OCI-LY3 (cell line): Measurements from ENCODE around the gene TRIM44.

Source experiments
- H2AFZ ChIP-seq: fragments of 200-600, 300-600 bp; shearing (Covaris generic); 2 replicates; pipeline ENCODE4 v1.6.0; 2014; ENCODE audit warnings: antibody characterized with exemption, low read depth, low read length
- H3K27ac ChIP-seq: fragments of 200-600, 300-600 bp; sonication (generic); 2 replicates; pipeline ENCODE4 v1.5.1; 2014; ENCODE audit warnings: mild to moderate bottlenecking, low read length, moderate library complexity, mixed read lengths
- H3K27me3 ChIP-seq: fragments of 200-600, 300-600 bp; sonication (generic); 2 replicates; pipeline ENCODE4 v1.6.1; 2014; ENCODE audit warnings: low read depth, low read length, mixed read lengths
- H3K36me3 ChIP-seq: fragments of 200-600, 300-600 bp; sonication (generic); replicated peaks from 2 replicates; pipeline ENCODE3; 2014; ENCODE audit warnings: low read depth, low read length, mixed read lengths
- H3K4me1 ChIP-seq: fragments of 300-600, 200-600 bp; sonication (generic); 2 replicates; pipeline ENCODE4 v1.6.1; 2014; ENCODE audit warnings: low read length, mixed read lengths
- H3K4me2 ChIP-seq: fragments of 200-600, 300-600 bp; sonication (generic); 2 replicates; pipeline ENCODE4 v1.6.1; 2014; ENCODE audit warnings: low read length, mixed read lengths
- H3K4me3 ChIP-seq: fragments of 300-600, 200-600 bp; sonication (generic); 2 replicates; pipeline ENCODE4 v1.5.1; 2014; ENCODE audit warnings: antibody characterized with exemption, mild to moderate bottlenecking, low read length, moderate library complexity
- H3K79me2 ChIP-seq: fragments of 300-600, 200-600 bp; shearing (Covaris generic); 2 replicates; pipeline ENCODE4 v1.6.1; 2014; ENCODE audit warnings: mild to moderate bottlenecking, low read length, mixed read lengths
- H3K9ac ChIP-seq: fragments of 300-600, 200-600 bp; shearing (Covaris generic); 2 replicates; pipeline ENCODE4 v1.6.0; 2014; ENCODE audit warnings: mild to moderate bottlenecking, low read length, moderate library complexity
- H3K9me3 ChIP-seq: fragments of 200-600, 300-600 bp; shearing (Covaris generic); 2 replicates; pipeline ENCODE4 v1.6.1; 2014; ENCODE audit warnings: low read length, mixed read lengths; ENCODE audit not compliant: insufficient read depth
- H4K20me1 ChIP-seq: fragments of 200-600, 300-600 bp; sonication (generic); 2 replicates; pipeline ENCODE4 v1.6.1; 2016; ENCODE audit warnings: low read length, mixed read lengths; ENCODE audit not compliant: insufficient read depth
- EZH2phosphoT487 ChIP-seq: fragments of 200-600 bp; shearing (Covaris generic); IDR thresholded peaks from 2 replicates; pipeline ENCODE4 v1.6.1; 2018; ENCODE audit warnings: antibody characterized with exemption, mixed run types, low read depth
- TF ChIP-seq, protein P1 (sequence below): fragments of 200-600, 300-600 bp; sonication (generic); IDR thresholded peaks from 2 replicates; pipeline ENCODE4 v1.5.1; 2014; ENCODE audit warnings: antibody characterized with exemption, low read length, low read depth

Gene TRIM44

GRCh38 chr11:35802672-35803071 is 140.1 kb downstream of the TRIM44 start:
- Histone ChIP-seq H3K9me3 (no peaks in the 10 kb centered on the region), H3K27me3 (no peaks in the 10 kb centered on the region), H3K36me3 (peaks cover 3% of the 10 kb centered on the region), H4K20me1 (peaks cover 11% of the 10 kb centered on the region; the same call in 1 of the 2 replicates), H3K9ac (no peak overlapping the region), H3K27ac (no peak overlapping the region), H3K4me3 (no peak overlapping the region), H3K4me1 (peaks cover 12% of the 10 kb centered on the region), H3K4me2 (no peak overlapping the region), H3K79me2 (no peaks in the 10 kb centered on the region), H2AFZ (no peak overlapping the region)
- no peak for TF ChIP-seq EZH2phosphoT487
- TF ChIP-seq, protein P1, sequence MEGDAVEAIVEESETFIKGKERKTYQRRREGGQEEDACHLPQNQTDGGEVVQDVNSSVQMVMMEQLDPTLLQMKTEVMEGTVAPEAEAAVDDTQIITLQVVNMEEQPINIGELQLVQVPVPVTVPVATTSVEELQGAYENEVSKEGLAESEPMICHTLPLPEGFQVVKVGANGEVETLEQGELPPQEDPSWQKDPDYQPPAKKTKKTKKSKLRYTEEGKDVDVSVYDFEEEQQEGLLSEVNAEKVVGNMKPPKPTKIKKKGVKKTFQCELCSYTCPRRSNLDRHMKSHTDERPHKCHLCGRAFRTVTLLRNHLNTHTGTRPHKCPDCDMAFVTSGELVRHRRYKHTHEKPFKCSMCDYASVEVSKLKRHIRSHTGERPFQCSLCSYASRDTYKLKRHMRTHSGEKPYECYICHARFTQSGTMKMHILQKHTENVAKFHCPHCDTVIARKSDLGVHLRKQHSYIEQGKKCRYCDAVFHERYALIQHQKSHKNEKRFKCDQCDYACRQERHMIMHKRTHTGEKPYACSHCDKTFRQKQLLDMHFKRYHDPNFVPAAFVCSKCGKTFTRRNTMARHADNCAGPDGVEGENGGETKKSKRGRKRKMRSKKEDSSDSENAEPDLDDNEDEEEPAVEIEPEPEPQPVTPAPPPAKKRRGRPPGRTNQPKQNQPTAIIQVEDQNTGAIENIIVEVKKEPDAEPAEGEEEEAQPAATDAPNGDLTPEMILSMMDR = no peak

GRCh38 chr11:35803115-35803514 is 140.5 kb downstream of the TRIM44 start:
- Histone ChIP-seq H4K20me1 (peaks cover 11% of the 10 kb centered on the region; the same call in 1 of the 2 replicates), H2AFZ (no peak overlapping the region), H3K9ac (no peak overlapping the region), H3K4me2 (no peak overlapping the region), H3K4me1 (peaks cover 12% of the 10 kb centered on the region), H3K27ac (no peak overlapping the region), H3K9me3 (no peaks in the 10 kb centered on the region), H3K79me2 (no peaks in the 10 kb centered on the region), H3K27me3 (no peaks in the 10 kb centered on the region), H3K36me3 (peaks cover 3% of the 10 kb centered on the region), H3K4me3 (no peak overlapping the region)
- TF ChIP-seq, protein P1 = no peak
- no peak for TF ChIP-seq EZH2phosphoT487

DNA sequence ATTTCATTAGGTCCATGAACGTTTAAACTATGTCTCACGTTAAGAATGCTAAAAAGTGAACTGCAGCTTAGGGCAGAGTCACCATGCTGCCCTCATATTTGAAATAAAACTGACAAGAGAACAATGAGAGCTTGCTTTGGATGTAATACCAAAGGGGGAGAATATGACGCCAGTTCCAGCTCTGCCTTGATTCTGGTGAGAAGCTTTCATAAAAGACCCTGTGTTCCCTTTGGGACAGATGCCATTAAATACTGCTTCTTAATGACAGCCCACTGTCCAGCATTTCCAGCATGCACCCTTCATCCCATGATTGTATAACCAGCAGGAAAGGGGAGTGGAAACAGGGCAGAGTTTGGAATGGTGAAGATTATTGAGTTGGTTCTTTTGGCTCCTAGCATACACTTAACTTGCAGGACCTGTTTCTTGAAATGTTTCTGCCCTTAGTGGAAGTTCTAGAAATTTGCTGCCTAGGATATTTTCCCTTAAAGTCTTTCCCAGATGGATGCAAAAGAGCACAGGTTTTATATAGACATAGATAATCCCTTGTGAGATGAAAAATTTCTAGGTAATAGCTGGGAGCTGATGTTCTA is 142.0 kb downstream of the TRIM44 start:
- TF ChIP-seq, protein P1 = no peak
- no peak for TF ChIP-seq EZH2phosphoT487
- H3K79me2 ChIP-seq = no peaks in the 10 kb centered on the region
- no peak overlapping the region for H3K27ac ChIP-seq
- H3K4me1 ChIP-seq = peaks cover 12% of the 10 kb centered on the region
- H3K4me3 ChIP-seq = no peak overlapping the region
- H3K36me3 ChIP-seq = peaks cover 3% of the 10 kb centered on the region
- H2AFZ ChIP-seq = no peak overlapping the region
- no peaks in the 10 kb centered on the region for H3K27me3 ChIP-seq
- H4K20me1 ChIP-seq = peaks cover 11% of the 10 kb centered on the region; the same call in 1 of the 2 replicates
- H3K9me3 ChIP-seq = no peaks in the 10 kb centered on the region
- H3K9ac ChIP-seq = no peak overlapping the region
- H3K4me2 ChIP-seq = no peak overlapping the region

- Histone ChIP-seq H3K27ac (no peak overlapping the region), H3K4me1 (peaks cover 12% of the 10 kb centered on the region), H3K9me3 (no peaks in the 10 kb centered on the region), H3K79me2 (no peaks in the 10 kb centered on the region), H3K27me3 (no peaks in the 10 kb centered on the region), H4K20me1 (0 out of 2 replicates have a peak, but pooled peaks cover 3% of the 10 kb centered on the region), H3K36me3 (no peaks in the 10 kb centered on the region), H2AFZ (no peak overlapping the region), H3K4me3 (no peak overlapping the region), H3K4me2 (no peak overlapping the region), H3K9ac (no peak overlapping the region)
- TF ChIP-seq EZH2phosphoT487 = no peak
- TF ChIP-seq, protein P1 = no peak
Observed at GRCh38 chr11:35809561-35809960, 147.0 kb downstream of the TRIM44 start.
